ACHN (cell line): Measurements from ENCODE around the gene POLL.

Experiments
- DNase-seq: peaks from one replicate; pipeline ENCODE4 v3.0.0-alpha.2; 2015
- in situ Hi-C: cut with HindIII; loops from 2 replicates; pipeline ENCODE4 v1.10.0; 2017; ENCODE audit warnings: low sequenced_read_pairs, low pct_ligation_motif_present, low pct_unique_long_range_greater_than_20kb

Gene POLL

GRCh38 chr10:101564490-101564991 is 23.5 kb downstream of the POLL start:
- DNase-seq = no peak
- in situ Hi-C loops = no loop called here

- DNase-seq = no peak
- in situ Hi-C loops = no loop called here
Measured at GRCh38 chr10:101563497-101564040, 24.5 kb downstream of the POLL start.

- DNase-seq = no peak
- in situ Hi-C loops = no loop called here
Measured at GRCh38 chr10:101563007-101563406, 25.1 kb downstream of the POLL start.

- in situ Hi-C loops = no loop called here
- no peak for DNase-seq
Measured at GRCh38 chr10:101562231-101562630, 25.8 kb downstream of the POLL start.

- in situ Hi-C loops = no loop called here
- DNase-seq = no peak
Measured at GRCh38 chr10:101561068-101561915, 26.8 kb downstream of the POLL start.

GRCh38 chr10:101560298-101561067 is 27.6 kb downstream of the POLL start:
- no peak for DNase-seq
- in situ Hi-C loops = no loop called here

GRCh38 chr10:101559596-101560297 is 28.3 kb downstream of the POLL start:
- no peak for DNase-seq
- in situ Hi-C loops = no loop called here

- no peak for DNase-seq
- in situ Hi-C loops = no loop called here
Measured at GRCh38 chr10:101558671-101559595, 29.1 kb downstream of the POLL start.

GRCh38 chr10:101558204-101558603 is 29.9 kb downstream of the POLL start:
- DNase-seq = no peak
- in situ Hi-C loops = no loop called here

- in situ Hi-C loops = no loop called here
Measured at GRCh38 chr10:101557541-101557940, 30.5 kb downstream of the POLL start.

GRCh38 chr10:101552442-101552841 is 35.6 kb downstream of the POLL start:
- in situ Hi-C loops = no loop called here
- no peak for DNase-seq

More at GRCh38 chr10:101557541-101557940, 30.5 kb downstream of the POLL start:
- DNase-seq = no peak

- in situ Hi-C loops = no loop called here
Measured at GRCh38 chr10:101550965-101551364, 37.1 kb downstream of the POLL start.

GRCh38 chr10:101545898-101546297 is 42.2 kb downstream of the POLL start:
- in situ Hi-C loops = no loop called here
- no peak for DNase-seq

More at GRCh38 chr10:101550965-101551364, 37.1 kb downstream of the POLL start:
- DNase-seq = no peak

GRCh38 chr10:101538446-101538845 is 49.6 kb downstream of the POLL start:
- in situ Hi-C loops = no loop called here
- no peak for DNase-seq

- in situ Hi-C loops = no loop called here
- peak; percentile 55 for DNase-seq
Measured at GRCh38 chr10:101536800-101537199, 51.3 kb downstream of the POLL start.

- in situ Hi-C loops = no loop called here
- no peak for DNase-seq
Measured at GRCh38 chr10:101535949-101536348, 52.1 kb downstream of the POLL start.

- no peak for DNase-seq
- in situ Hi-C loops = no loop called here
Measured at GRCh38 chr10:101529725-101530553, 58.1 kb downstream of the POLL start.
